GM23248 (cell line): ENCODE data around the gene MYPOP. TPM values are rescaled to one million over a fixed set of nuclear protein-coding genes. Genes with fewer than 3 reads are reported as not detected.

ENCODE experiments used
- DNase-seq: peaks from one replicate; pipeline ENCODE4 v3.0.0-alpha.2; 2015
- H2AFZ ChIP-seq: fragments of 200-600 bp; sonication (generic); 2 replicates; pipeline ENCODE4 v1.6.1; 2016; ENCODE audit warnings: antibody characterized with exemption
- H3F3A ChIP-seq: fragments of 200-600 bp; sonication (generic); 2 replicates; pipeline ENCODE4 v1.6.1; 2016; ENCODE audit warnings: mild to moderate bottlenecking, antibody characterized with exemption, mixed run types; ENCODE audit not compliant: insufficient read depth
- H3K27ac ChIP-seq: fragments of 200-600 bp; sonication (generic); 2 replicates; pipeline ENCODE4 v1.5.1; 2016; ENCODE audit warnings: mild to moderate bottlenecking
- H3K27me3 ChIP-seq: fragments of 200-600 bp; sonication (generic); replicated peaks from 2 replicates; pipeline ENCODE4 v1.6.1; 2016; ENCODE audit warnings: mild to moderate bottlenecking; ENCODE audit not compliant: insufficient read depth
- H3K36me3 ChIP-seq: fragments of 200-600 bp; sonication (generic); 2 replicates; pipeline ENCODE4 v1.6.1; 2016; ENCODE audit warnings: low read depth, mild to moderate bottlenecking
- H3K4me1 ChIP-seq: fragments of 200-600 bp; sonication (generic); 2 replicates; pipeline ENCODE4 v1.6.1; 2016; ENCODE audit warnings: mild to moderate bottlenecking; ENCODE audit not compliant: insufficient read depth
- H3K4me2 ChIP-seq: fragments of 200-600 bp; sonication (generic); one replicate; pipeline ENCODE4 v1.6.1; 2016; ENCODE audit warnings: mild to moderate bottlenecking; ENCODE audit not compliant: unreplicated experiment
- H3K4me3 ChIP-seq: fragments of 200-600 bp; sonication (generic); 2 replicates; pipeline ENCODE4 v1.5.1; 2016; ENCODE audit warnings: mild to moderate bottlenecking
- H3K79me2 ChIP-seq: fragments of 200-600 bp; sonication (generic); 2 replicates; pipeline ENCODE4 v1.6.1; 2016; ENCODE audit warnings: mild to moderate bottlenecking; ENCODE audit not compliant: insufficient read depth
- H3K9ac ChIP-seq: fragments of 200-600 bp; sonication (generic); 2 replicates; pipeline ENCODE4 v1.6.1; 2016; ENCODE audit warnings: mild to moderate bottlenecking
- H3K9me2 ChIP-seq: fragments of 200-600 bp; sonication (generic); 2 replicates; pipeline ENCODE4 v1.6.1; 2016; ENCODE audit warnings: mixed run types, mild to moderate bottlenecking, moderate library complexity; ENCODE audit not compliant: insufficient read depth
- H3K9me3 ChIP-seq: fragments of 200-600 bp; sonication (generic); one replicate; pipeline ENCODE4 v1.6.1; 2017; ENCODE audit warnings: low read depth
- H4K20me1 ChIP-seq: fragments of 200-600 bp; sonication (generic); 2 replicates; pipeline ENCODE4 v1.6.0; 2016; ENCODE audit not compliant: insufficient read depth
- EZH2 ChIP-seq: fragments of 200-600 bp; sonication (generic); IDR thresholded peaks from 2 replicates; pipeline ENCODE4 v1.6.1; 2018; ENCODE audit warnings: antibody characterized with exemption, mild to moderate bottlenecking; ENCODE audit not compliant: insufficient read depth, poor library complexity, severe bottlenecking
- EZH2phosphoT487 ChIP-seq: fragments of 200-600 bp; sonication (generic); IDR thresholded peaks from 2 replicates; pipeline ENCODE4 v1.6.1; 2018; ENCODE audit warnings: antibody characterized with exemption, moderate library complexity, mild to moderate bottlenecking, low read depth; ENCODE audit not compliant: insufficient read depth
- WGBS, 2 experiments: methylation state at CpG; one replicate each; pipeline ENCODE4 v1.1.6; 2015 to 2017; ENCODE audit warnings: low lambda C conversion rate in 2 of 2, low coverage in 1 of 2; ENCODE audit errors: missing lambda C conversion rate in 2 of 2; 5-methylcytosine and 5-hydroxymethylcytosine counted together
- in situ Hi-C: fragments of 300-500 bp; cut with MboI; formaldehyde crosslinking; loops from 2 replicates; pipeline ENCODE4 v1.15.0; 2020
- polyA plus RNA-seq: library from polyadenylated mRNA; unstranded; fragments of >200 nt; fragmentation: Nextera tagmentation; extraction: Ambion mirVana; gene quantifications from 2 replicates; pipeline ENCODE4 v1.2.1, GENCODE V29; 2016
- total RNA-seq: library from RNA; depleted of rRNA; stranded (reverse); fragments of >200 nt; shearing (Covaris generic); gene quantifications from 2 replicates; pipeline ENCODE4 v1.2.3, GENCODE V29; 2014

MYPOP gene
- total and polyA plus RNA-seq, 2 experiments from 2014 or later, result 1.6 to 3.5 TPM

- H3F3A ChIP-seq, result no peaks in the 10 kb centered on the region
- DNase-seq, result no peak
- TF ChIP-seq EZH2 (no peak), EZH2phosphoT487 (no peak)
- no peaks in the 10 kb centered on the region for H3K27me3 ChIP-seq
- no peak overlapping the region for H2AFZ ChIP-seq
- H3K4me3 ChIP-seq, result no peak overlapping the region
- no peaks in the 10 kb centered on the region for H3K4me1 ChIP-seq
- no peaks in the 10 kb centered on the region for H3K9me2 ChIP-seq
- H3K79me2 ChIP-seq, result peaks cover 37% of the 10 kb centered on the region
- H3K4me2 ChIP-seq, result no peak overlapping the region
- 68 to 72% methylated on average over 7 of the region's 7 CpGs for WGBS, 2 experiments
- no peak overlapping the region for H3K9ac ChIP-seq
- H3K27ac ChIP-seq, result no peak overlapping the region
- no peaks in the 10 kb centered on the region for H3K9me3 ChIP-seq
- in situ Hi-C loops, result no loop called here
- peaks cover 21% of the 10 kb centered on the region for H3K36me3 ChIP-seq
- no peaks in the 10 kb centered on the region for H4K20me1 ChIP-seq
Measured at GRCh38 chr19:45852983-45853382, 49.4 kb downstream of the MYPOP start.

- Histone ChIP-seq H3K4me2 (no peak overlapping the region), H3K36me3 (peaks cover 29% of the 10 kb centered on the region), H3K9ac (no peak overlapping the region), H3K27me3 (no peaks in the 10 kb centered on the region), H3K4me3 (no peak overlapping the region), H2AFZ (no peak overlapping the region), H3K79me2 (peaks cover 29% of the 10 kb centered on the region), H3K9me3 (no peaks in the 10 kb centered on the region), H3K4me1 (no peaks in the 10 kb centered on the region), H3K27ac (no peak overlapping the region), H4K20me1 (no peaks in the 10 kb centered on the region), H3F3A (no peaks in the 10 kb centered on the region), H3K9me2 (no peaks in the 10 kb centered on the region)
- peak; percentile 39 for DNase-seq
- 82 to 85% methylated on average over 9 to 10 of the region's 10 CpGs for whole genome bisulfite sequencing, 2 experiments
- in situ Hi-C loops, result no loop called here
- TF ChIP-seq EZH2phosphoT487, result no peak
- no peak for TF ChIP-seq EZH2
Measured at GRCh38 chr19:45852145-45852750, 50.2 kb downstream of the MYPOP start.

DNA sequence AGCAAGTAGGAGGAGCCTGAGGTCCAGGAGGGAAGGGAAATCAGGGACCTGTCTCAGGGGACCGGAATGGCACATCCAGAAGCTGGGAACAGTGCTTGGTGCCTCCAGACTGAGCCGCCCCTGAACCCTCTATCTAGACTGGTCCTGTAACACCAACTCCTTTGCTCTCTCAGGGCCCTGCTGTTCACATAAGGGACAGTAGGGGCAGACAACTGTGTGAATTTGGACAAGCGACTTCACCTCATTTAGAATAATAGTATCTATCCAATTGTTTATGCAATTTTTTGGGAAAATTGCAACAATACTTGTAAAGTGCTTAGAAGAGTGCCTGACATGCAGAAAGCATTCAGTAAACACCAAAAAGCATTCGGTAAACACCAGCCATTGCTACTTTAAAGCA, 53.5 kb downstream of the MYPOP start:
- Histone ChIP-seq H3K79me2 (no peaks in the 10 kb centered on the region), H3K36me3 (peaks cover 53% of the 10 kb centered on the region), H3K27ac (no peak overlapping the region), H3K9me3 (no peaks in the 10 kb centered on the region), H4K20me1 (no peaks in the 10 kb centered on the region), H3K4me2 (no peak overlapping the region), H3F3A (no peaks in the 10 kb centered on the region), H3K4me1 (no peaks in the 10 kb centered on the region), H3K9ac (no peak overlapping the region), H2AFZ (no peak overlapping the region), H3K9me2 (no peaks in the 10 kb centered on the region), H3K27me3 (no peaks in the 10 kb centered on the region), H3K4me3 (no peak overlapping the region)
- WGBS, 2 experiments, result 86 to 90% methylated on average over 4 of the region's 4 CpGs
- DNase-seq, result peak; percentile 29
- no peak for TF ChIP-seq EZH2
- TF ChIP-seq EZH2phosphoT487, result no peak
- in situ Hi-C loops, result no loop called here

DNA sequence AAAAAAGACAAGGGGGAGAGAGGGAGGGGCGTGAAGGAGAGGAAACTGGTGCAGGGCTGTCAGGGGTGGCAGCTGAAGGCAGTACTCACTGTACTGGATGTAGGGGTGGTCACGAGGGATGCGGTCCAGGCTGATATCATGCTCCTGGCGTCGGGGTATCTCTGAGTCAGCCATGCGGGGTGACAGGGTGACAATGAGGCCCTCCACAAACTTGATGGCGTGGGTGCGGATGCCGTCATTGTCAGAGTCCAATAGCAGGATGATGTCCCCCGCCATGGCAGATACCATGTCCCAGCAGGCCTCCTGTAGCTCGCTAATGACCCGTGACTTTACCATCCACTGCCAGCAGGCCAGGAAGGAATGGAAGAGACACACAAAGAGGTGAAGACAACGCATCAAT, 54.8 kb downstream of the MYPOP start:
- no peaks in the 10 kb centered on the region for H3F3A ChIP-seq
- no peaks in the 10 kb centered on the region for H3K27me3 ChIP-seq
- 93 to 96% methylated on average over 13 of the region's 13 CpGs for WGBS, 2 experiments
- H3K9ac ChIP-seq, result no peak overlapping the region
- in situ Hi-C loops, result no loop called here
- no peaks in the 10 kb centered on the region for H3K79me2 ChIP-seq
- H3K4me1 ChIP-seq, result no peaks in the 10 kb centered on the region
- no peak overlapping the region for H2AFZ ChIP-seq
- H3K9me3 ChIP-seq, result no peaks in the 10 kb centered on the region
- no peaks in the 10 kb centered on the region for H3K9me2 ChIP-seq
- H3K4me2 ChIP-seq, result no peak overlapping the region
- H3K4me3 ChIP-seq, result no peak overlapping the region
- H3K36me3 ChIP-seq, result peaks cover 62% of the 10 kb centered on the region
- no peak for DNase-seq
- TF ChIP-seq EZH2phosphoT487 (no peak), EZH2 (no peak)
- H3K27ac ChIP-seq, result no peak overlapping the region
- no peaks in the 10 kb centered on the region for H4K20me1 ChIP-seq
